Measurements from ENCODE around the gene CTSC.

Gene CTSC

DNA sequence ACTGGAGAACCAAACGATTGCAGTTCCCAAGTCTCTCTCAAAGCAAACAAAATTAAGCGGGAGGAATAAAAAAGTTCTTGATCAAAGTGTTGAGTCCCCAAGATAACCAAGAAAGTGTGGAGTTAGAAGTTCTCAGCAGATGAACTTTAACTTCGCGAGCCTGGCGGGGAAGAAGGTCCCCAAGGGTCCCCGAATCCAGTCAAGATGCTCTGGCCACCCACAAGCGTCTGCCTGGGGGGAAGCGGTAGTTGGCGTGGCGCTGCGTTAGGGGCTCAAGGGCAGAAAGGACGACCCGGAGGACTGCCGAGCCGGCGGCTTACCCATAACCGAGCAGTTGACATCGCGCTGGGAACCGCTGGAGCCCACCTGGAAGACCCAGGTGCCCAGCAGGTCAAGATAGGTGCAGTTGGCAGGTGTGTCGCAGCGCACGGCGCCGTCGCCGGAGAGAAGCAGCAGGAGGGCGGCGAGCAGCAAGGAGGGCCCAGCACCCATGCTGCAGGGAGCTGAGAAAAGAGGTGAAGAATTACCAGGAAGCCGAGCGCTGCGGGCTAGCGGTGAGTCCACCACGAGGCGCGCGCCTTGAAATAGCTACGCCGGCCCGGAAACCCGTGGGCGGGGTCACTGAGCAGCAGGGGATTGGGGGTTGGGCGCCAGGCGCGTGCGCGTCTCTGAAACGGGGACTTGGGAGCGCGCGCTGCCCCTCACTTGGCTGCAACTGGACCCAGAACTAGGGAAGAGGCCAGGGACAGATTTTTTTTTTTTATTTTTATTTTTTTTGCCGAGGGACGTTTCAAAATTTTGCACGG lies at the start of gene CTSC:
CTSC (minus strand) TSS at position 556 of the 806 bp plus-strand sequence; CDS start at position 492, 64 bp downstream.
- H3K27ac ChIP-seq: peak within 1 kb of the TSS; percentile 73; the same call in 1 of the 2 replicates
- peaks cover 36% of the 10 kb centered on the region for H3K36me3 ChIP-seq (ENCODE audit: insufficient read depth, low read length)
- H3K4me3 ChIP-seq: peak within 1 kb of the TSS; percentile 99
- no peaks in the 10 kb centered on the region for H3K9me3 ChIP-seq (ENCODE audit: low read depth, low read length)
- peak within 1 kb of the TSS; percentile 89 for H3K9ac ChIP-seq (ENCODE audit: insufficient read length)
- no peak for TF ChIP-seq EZH2 (IDR thresholded peaks at IDR 0.05)
- TF ChIP-seq POLR2AphosphoS5 (IDR thresholded peaks at IDR 0.05; ENCODE audit: borderline replicate concordance, low read depth, low read length): peak; percentile 96
- no peak for DNase-seq (ENCODE audit: low read depth, low spot score)

DNA sequence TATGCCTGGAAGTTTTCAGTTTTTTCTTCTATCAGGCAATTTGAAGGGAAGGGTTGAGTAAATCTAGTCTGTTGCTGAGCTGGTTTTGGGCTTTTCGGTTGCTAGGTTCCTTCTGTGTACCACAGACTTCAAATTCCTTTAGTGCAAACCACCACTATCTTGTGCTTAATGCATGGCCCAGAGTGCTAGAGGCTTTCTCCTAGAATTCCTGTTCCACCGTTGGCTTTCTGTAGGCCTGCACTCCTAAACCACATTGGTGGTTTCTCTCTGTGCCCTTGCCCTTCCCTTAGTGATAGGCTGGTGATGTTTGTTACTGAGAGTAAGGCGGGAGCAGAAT lies 47.1 kb upstream of the CTSC start:
- H3K4me3 ChIP-seq: no peak overlapping the region; the same call in 1 of the 2 replicates
- H3K27ac ChIP-seq: 0 out of 2 replicates have a peak overlapping the region, but pooled peaks have one; percentile 7
- no peak for DNase-seq (ENCODE audit: low read depth, low spot score)
- H3K36me3 ChIP-seq (ENCODE audit: insufficient read depth, low read length): no peaks in the 10 kb centered on the region
- H3K9ac ChIP-seq (ENCODE audit: insufficient read length): no peak overlapping the region
- no peaks in the 10 kb centered on the region for H3K9me3 ChIP-seq (ENCODE audit: low read depth, low read length)
- no peak for TF ChIP-seq POLR2AphosphoS5 (IDR thresholded peaks at IDR 0.05; ENCODE audit: borderline replicate concordance, low read depth, low read length)
- TF ChIP-seq FOXP2 (optimal IDR thresholded peaks at IDR 0.05; ENCODE audit: control extremely low read depth, extremely low read length, insufficient read depth): no peak
- no peak for TF ChIP-seq EZH2 (IDR thresholded peaks at IDR 0.05)

DNA sequence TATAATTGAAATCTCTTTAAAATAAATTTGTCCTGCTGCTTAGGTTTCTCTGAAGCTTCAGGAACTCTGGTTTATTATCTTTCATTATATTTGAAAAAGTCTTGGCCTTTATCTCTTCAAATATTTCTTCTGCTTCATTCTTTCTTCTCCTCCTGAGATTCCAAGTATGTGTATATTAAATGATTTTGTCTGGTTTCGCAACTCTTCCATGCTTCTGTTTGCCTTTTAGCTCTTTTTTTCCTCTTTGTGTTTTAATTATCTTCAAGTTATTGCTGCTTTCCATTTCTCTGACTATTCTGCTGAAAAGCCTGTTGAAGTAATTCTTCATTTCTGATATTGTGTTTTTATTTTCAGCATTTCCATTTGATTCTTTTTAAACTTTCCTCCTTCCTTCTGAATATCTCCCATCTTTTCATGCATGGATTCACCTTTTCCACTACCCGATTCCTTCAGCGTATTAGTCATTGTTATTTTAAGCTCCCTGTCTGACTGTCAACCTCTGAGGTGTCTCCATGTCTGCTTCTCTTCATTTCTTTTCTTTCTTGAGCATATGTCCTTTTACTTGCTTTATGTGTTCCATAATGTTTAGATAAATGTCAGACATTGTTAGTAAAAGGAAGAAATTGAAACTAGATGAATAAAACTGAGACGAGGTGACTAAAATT lies 46.6 kb upstream of the CTSC start:
- no peak for TF ChIP-seq FOXP2 (optimal IDR thresholded peaks at IDR 0.05; ENCODE audit: control extremely low read depth, extremely low read length, insufficient read depth)
- TF ChIP-seq EZH2 (IDR thresholded peaks at IDR 0.05): no peak
- no peak for TF ChIP-seq POLR2AphosphoS5 (IDR thresholded peaks at IDR 0.05; ENCODE audit: borderline replicate concordance, low read depth, low read length)
- peak; percentile 20 for DNase-seq (ENCODE audit: low read depth, low spot score)
- Histone ChIP-seq H3K4me3 (no peak overlapping the region; the same call in 1 of the 2 replicates), H3K9ac (ENCODE audit: insufficient read length) (no peak overlapping the region), H3K9me3 (ENCODE audit: low read depth, low read length) (no peaks in the 10 kb centered on the region), H3K36me3 (ENCODE audit: insufficient read depth, low read length) (no peaks in the 10 kb centered on the region), H3K27ac (peak overlapping the region; percentile 7)

DNA sequence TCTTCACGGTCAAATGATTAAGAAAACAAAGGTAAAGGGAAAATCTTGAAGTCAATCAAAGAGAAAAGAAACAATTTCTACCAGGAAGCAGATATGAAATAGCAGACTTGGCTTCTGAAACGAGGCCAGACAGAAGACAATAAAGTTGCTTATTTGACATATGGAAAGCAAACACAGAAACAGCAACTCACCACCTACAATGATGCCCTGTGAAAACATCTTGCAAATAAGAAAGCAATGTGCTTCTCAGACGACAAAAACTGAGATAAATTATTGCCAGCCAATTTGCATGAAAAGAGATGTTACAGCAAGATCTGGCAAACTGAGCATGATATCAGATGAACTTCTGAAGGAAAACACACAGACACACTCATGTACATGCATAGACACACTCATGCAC lies 45.9 kb upstream of the CTSC start:
- Histone ChIP-seq H3K36me3 (ENCODE audit: insufficient read depth, low read length) (no peaks in the 10 kb centered on the region), H3K9me3 (ENCODE audit: low read depth, low read length) (no peaks in the 10 kb centered on the region), H3K9ac (ENCODE audit: insufficient read length) (no peak overlapping the region), H3K4me3 (no peak overlapping the region), H3K27ac (no peak overlapping the region)
- DNase-seq (ENCODE audit: low read depth, low spot score): no peak
- no peak for TF ChIP-seq POLR2AphosphoS5 (IDR thresholded peaks at IDR 0.05; ENCODE audit: borderline replicate concordance, low read depth, low read length)
- no peak for TF ChIP-seq EZH2 (IDR thresholded peaks at IDR 0.05)
- TF ChIP-seq FOXP2 (optimal IDR thresholded peaks at IDR 0.05; ENCODE audit: control extremely low read depth, extremely low read length, insufficient read depth): no peak

DNA sequence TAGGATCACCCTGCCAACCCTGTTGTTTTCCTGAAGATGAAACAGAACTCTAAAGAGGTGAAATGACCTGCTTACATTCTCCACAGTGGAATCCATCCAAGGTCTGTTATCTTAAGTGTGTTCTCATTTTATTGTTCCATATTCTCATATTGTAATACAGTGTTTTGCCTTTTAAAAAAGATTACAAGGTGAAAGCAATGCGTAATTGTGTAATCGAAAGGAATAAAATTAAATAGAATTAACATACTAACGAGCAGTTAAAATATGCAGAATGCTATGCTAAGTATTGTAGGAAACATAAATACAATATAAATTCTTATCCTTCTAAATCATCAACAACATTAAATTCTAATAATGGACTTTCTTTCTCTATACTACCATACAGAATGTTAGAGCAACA lies 41.6 kb upstream of the CTSC start:
- DNase-seq (ENCODE audit: low read depth, low spot score): no peak
- no peaks in the 10 kb centered on the region for H3K36me3 ChIP-seq (ENCODE audit: insufficient read depth, low read length)
- H3K9me3 ChIP-seq (ENCODE audit: low read depth, low read length): no peaks in the 10 kb centered on the region
- H3K9ac ChIP-seq (ENCODE audit: insufficient read length): no peak overlapping the region
- TF ChIP-seq POLR2AphosphoS5 (IDR thresholded peaks at IDR 0.05; ENCODE audit: borderline replicate concordance, low read depth, low read length) (no peak), EZH2 (IDR thresholded peaks at IDR 0.05) (no peak), FOXP2 (optimal IDR thresholded peaks at IDR 0.05; ENCODE audit: control extremely low read depth, extremely low read length, insufficient read depth) (no peak)
- no peak overlapping the region for H3K27ac ChIP-seq
- H3K4me3 ChIP-seq: no peak overlapping the region

DNA sequence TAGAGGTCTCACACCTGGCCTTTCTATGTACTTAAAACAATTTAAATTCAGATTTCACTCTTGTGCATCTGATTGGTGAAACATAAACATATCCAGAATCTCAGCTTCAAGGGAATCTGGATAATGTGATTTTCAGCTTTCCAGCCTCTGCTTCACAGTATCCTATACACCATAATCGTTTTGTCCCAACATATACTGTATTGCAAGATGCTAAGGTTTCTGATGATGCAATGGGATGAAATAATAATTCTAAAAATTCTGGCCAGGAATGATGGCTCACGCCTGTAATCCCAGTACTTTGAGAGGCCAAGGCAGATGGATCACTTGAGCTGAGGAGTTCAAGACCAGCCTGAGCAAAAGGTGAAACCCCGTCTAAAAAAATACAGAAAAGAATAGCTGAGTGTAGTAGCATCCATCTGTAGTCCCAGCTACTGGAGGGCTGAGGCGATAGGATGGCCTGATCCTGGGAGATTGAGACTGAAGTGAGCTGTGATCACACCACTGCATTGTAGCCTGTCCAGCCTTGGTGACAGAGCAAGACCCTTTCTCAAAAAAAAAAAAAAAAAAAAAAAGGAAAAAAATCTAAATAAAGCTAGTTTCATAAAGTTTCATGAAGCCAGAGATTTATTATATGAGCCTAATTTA lies 41.0 kb upstream of the CTSC start:
- H3K9me3 ChIP-seq (ENCODE audit: low read depth, low read length): no peaks in the 10 kb centered on the region
- no peak for TF ChIP-seq POLR2AphosphoS5 (IDR thresholded peaks at IDR 0.05; ENCODE audit: borderline replicate concordance, low read depth, low read length)
- no peak for TF ChIP-seq EZH2 (IDR thresholded peaks at IDR 0.05)
- TF ChIP-seq FOXP2 (optimal IDR thresholded peaks at IDR 0.05; ENCODE audit: control extremely low read depth, extremely low read length, insufficient read depth): no peak
- H3K27ac ChIP-seq: no peak overlapping the region
- no peak overlapping the region for H3K4me3 ChIP-seq
- H3K9ac ChIP-seq (ENCODE audit: insufficient read length): no peak overlapping the region
- DNase-seq (ENCODE audit: low read depth, low spot score): no peak
- H3K36me3 ChIP-seq (ENCODE audit: insufficient read depth, low read length): no peaks in the 10 kb centered on the region

DNA sequence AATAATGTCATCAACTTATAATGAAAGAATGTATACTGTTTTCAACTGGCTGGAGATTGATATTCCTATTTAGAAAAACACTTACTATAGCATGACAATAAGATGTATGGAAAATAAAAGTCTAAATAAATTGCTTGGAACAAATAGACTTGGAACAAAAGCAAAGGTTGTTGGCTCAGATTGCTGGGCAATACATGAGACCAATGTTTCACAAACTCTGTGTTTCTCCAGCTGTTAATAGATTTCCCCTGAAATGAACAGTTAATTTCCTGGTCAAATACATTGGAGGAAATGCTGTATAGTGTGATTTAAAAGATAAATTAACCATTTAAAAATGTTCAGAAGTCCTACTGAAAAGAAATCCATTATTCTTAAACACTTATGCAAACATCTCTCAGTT lies 40.1 kb upstream of the CTSC start:
- no peak for DNase-seq (ENCODE audit: low read depth, low spot score)
- no peak for TF ChIP-seq POLR2AphosphoS5 (IDR thresholded peaks at IDR 0.05; ENCODE audit: borderline replicate concordance, low read depth, low read length)
- TF ChIP-seq FOXP2 (optimal IDR thresholded peaks at IDR 0.05; ENCODE audit: control extremely low read depth, extremely low read length, insufficient read depth): no peak
- no peak for TF ChIP-seq EZH2 (IDR thresholded peaks at IDR 0.05)

DNA sequence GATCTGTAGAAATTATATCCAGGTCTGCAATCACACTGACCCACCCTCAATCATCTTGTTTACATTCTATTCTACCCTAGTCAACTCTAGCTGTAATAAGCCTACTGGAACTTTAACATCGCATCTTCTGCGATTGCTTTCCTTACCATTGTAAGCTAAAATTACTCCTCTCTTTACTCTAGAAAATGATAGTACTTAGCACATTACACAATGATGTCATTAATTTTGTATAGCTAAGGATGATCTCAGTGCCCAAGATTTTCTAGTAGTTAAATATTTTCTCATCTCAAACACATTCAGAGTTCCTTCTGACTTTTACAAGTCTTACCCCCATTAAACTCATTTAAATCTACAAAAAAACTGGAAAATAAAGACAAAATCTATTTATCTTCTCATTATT lies 39.6 kb upstream of the CTSC start:
- Histone ChIP-seq H3K9ac (ENCODE audit: insufficient read length) (no peak overlapping the region), H3K36me3 (ENCODE audit: insufficient read depth, low read length) (no peaks in the 10 kb centered on the region)
- TF ChIP-seq FOXP2 (optimal IDR thresholded peaks at IDR 0.05; ENCODE audit: control extremely low read depth, extremely low read length, insufficient read depth) (no peak), EZH2 (IDR thresholded peaks at IDR 0.05) (no peak), POLR2AphosphoS5 (IDR thresholded peaks at IDR 0.05; ENCODE audit: borderline replicate concordance, low read depth, low read length) (no peak)

More for the DNA sequence above, 40.1 kb upstream of the CTSC start:
- no peak overlapping the region for H3K27ac ChIP-seq
- H3K36me3 ChIP-seq (ENCODE audit: insufficient read depth, low read length): no peaks in the 10 kb centered on the region
- H3K4me3 ChIP-seq: no peak overlapping the region
- H3K9me3 ChIP-seq (ENCODE audit: low read depth, low read length): no peaks in the 10 kb centered on the region
- H3K9ac ChIP-seq (ENCODE audit: insufficient read length): no peak overlapping the region

More for the DNA sequence above, 39.6 kb upstream of the CTSC start:
- DNase-seq (ENCODE audit: low read depth, low spot score): no peak
- no peak overlapping the region for H3K4me3 ChIP-seq
- H3K9me3 ChIP-seq (ENCODE audit: low read depth, low read length): no peaks in the 10 kb centered on the region
- no peak overlapping the region for H3K27ac ChIP-seq
